ENCODE results near the gene ANOS1. TPM values are rescaled to one million over a fixed set of nuclear protein-coding genes. Genes with fewer than 3 reads are reported as not detected.
"Not testable (repeated sequence)": the region's sequence is repeated elsewhere in the genome, so short reads cannot be mapped to it uniquely, and the experiment has no call there.

ANOS1 gene
- total and polyA plus RNA-seq, 2 of the 13 experiments (the other 11 are each of a cell fraction or from before 2014, with no cell fraction given), result not detected

GRCh38 chrX:8495036-8495435 is 236.9 kb downstream of the ANOS1 start:
- BruUV-seq (replicated peaks); in situ Hi-C loops (cut with HindIII; ENCODE audit: extremely low pct_ligation_motif_present, low pct_unique_long_range_greater_than_20kb); ATAC-seq; H3K79me2 ChIP-seq (ENCODE audit: insufficient read depth, low read length); H3K4me1 ChIP-seq (ENCODE audit: insufficient read depth, low read length); H3K9ac ChIP-seq (ENCODE audit: insufficient read depth, low read depth, low read length); H3K9me3 ChIP-seq (ENCODE audit: low read length); H3K4me3 ChIP-seq (replicated peaks in 1 of 3; ENCODE audit: insufficient read depth in 1 of 3, low read depth in 2 of 3, low read length in 3 of 3); H3K27ac ChIP-seq (ENCODE audit: extremely low read length, insufficient read depth, low read length); DNase-seq (ENCODE audit: low spot score); H3K36me3 ChIP-seq (replicated peaks in 1 of 2; ENCODE audit: control insufficient read depth in 1 of 2, insufficient read depth in 2 of 2, low read length in 2 of 2); FAIRE-seq; POLR2A ChIA-PET; H4K20me1 ChIP-seq (ENCODE audit: insufficient read depth, low read length); H3K4me2 ChIP-seq (ENCODE audit: low read depth, low read length); H3K27me3 ChIP-seq (ENCODE audit: control insufficient read depth in 1 of 2, insufficient read depth in 2 of 2, low read length in 2 of 2); intact Hi-C loops (cut with micrococcal nuclease; ENCODE audit: unreplicated experiment); H2AFZ ChIP-seq (ENCODE audit: low read length); CTCF ChIA-PET (ENCODE audit: low intra/inter-chr PET ratio, low total read pairs): not testable (repeated sequence)
- 0% methylated on average over 2 of the region's 4 CpGs for WGBS (ENCODE audit: low lambda C conversion rate)

- Histone ChIP-seq H2AFZ (ENCODE audit: low read length) (no peak overlapping the region), H3K4me3 (replicated peaks in 1 of 3; ENCODE audit: insufficient read depth in 1 of 3, low read depth in 2 of 3, low read length in 3 of 3) (no peak overlapping the region), H3K79me2 (ENCODE audit: insufficient read depth, low read length) (no peaks in the 10 kb centered on the region), H3K4me2 (ENCODE audit: low read depth, low read length) (no peak overlapping the region), H3K27ac (ENCODE audit: extremely low read length, insufficient read depth, low read length) (no peak overlapping the region), H3K4me1 (ENCODE audit: insufficient read depth, low read length) (no peaks in the 10 kb centered on the region), H4K20me1 (ENCODE audit: insufficient read depth, low read length) (no peaks in the 10 kb centered on the region), H3K9me3 (ENCODE audit: low read length) (no peaks in the 10 kb centered on the region), H3K27me3 (ENCODE audit: control insufficient read depth in 1 of 2, insufficient read depth in 2 of 2, low read length in 2 of 2) (no peaks in the 10 kb centered on the region), H3K36me3 (replicated peaks in 1 of 2; ENCODE audit: control insufficient read depth in 1 of 2, insufficient read depth in 2 of 2, low read length in 2 of 2) (no peaks in the 10 kb centered on the region), H3K9ac (ENCODE audit: insufficient read depth, low read depth, low read length) (no peak overlapping the region)
- WGBS (ENCODE audit: low lambda C conversion rate), result 2% methylated on average over 6 of the region's 8 CpGs
- DNase-seq (ENCODE audit: low spot score), result no peak
- POLR2A ChIA-PET, result no interaction called here
- FAIRE-seq, result no peak
- no TSS peak for BruUV-seq (replicated peaks)
- intact Hi-C loops (cut with micrococcal nuclease; ENCODE audit: unreplicated experiment), result no loop called here
- CTCF ChIA-PET (ENCODE audit: low intra/inter-chr PET ratio, low total read pairs), result no interaction called here
- no peak for TF ChIP-seq SIN3A (IDR thresholded peaks at IDR 0.05; ENCODE audit: borderline replicate concordance, low read depth, low read length)
- no peak for TF ChIP-seq ZNF691 (CRISPR knock-in tag; IDR thresholded peaks at IDR 0.05; ENCODE audit: borderline replicate concordance, low read depth)
- TF ChIP-seq DMTF1 (CRISPR knock-in tag; IDR thresholded peaks at IDR 0.05), result no peak
- no peak for TF ChIP-seq HES4 (CRISPR knock-in tag; IDR thresholded peaks at IDR 0.05; ENCODE audit: borderline replicate concordance)
- no peak for TF ChIP-seq NCOA5 (CRISPR knock-in tag; IDR thresholded peaks at IDR 0.05)
- no peak for TF ChIP-seq ZNF17 (CRISPR knock-in tag; IDR thresholded peaks at IDR 0.05)
- no peak for ATAC-seq
- in situ Hi-C loops (cut with HindIII; ENCODE audit: extremely low pct_ligation_motif_present, low pct_unique_long_range_greater_than_20kb), result no loop called here
Observed at GRCh38 chrX:8484360-8484949, 247.5 kb downstream of the ANOS1 start.

All from HepG2 (cell line).